H1 (cell line): ENCODE data around the gene UPF2. TPM values are rescaled to one million over a fixed set of nuclear protein-coding genes. Genes with fewer than 3 reads are reported as not detected.

Experiments used
- CTCF ChIA-PET: fragments of 300-600 bp; sonication (Branson Sonifier 250); formaldehyde crosslinking; loops from one replicate; lab custom pipeline; 2021; ENCODE audit not compliant: partially characterized antibody; lab: Charles Lee
- POLR2A ChIA-PET: fragments of 300-600 bp; sonication (Branson Sonifier 250); formaldehyde crosslinking; loops from one replicate; lab custom pipeline; 2021; ENCODE audit warnings: inconsistent platforms; ENCODE audit not compliant: partially characterized antibody; lab: Charles Lee
- DNase-seq, 2 experiments: peaks; one replicate each; pipeline versions ENCODE4 v3.0.0 to v3.0.0-alpha.2; 2010 to 2022; ENCODE audit warnings: low spot score in 2 of 2, low read depth in 1 of 2, mixed read lengths in 1 of 2
- FAIRE-seq: peaks from 2 replicates; lab custom pipeline; 2011; peaks lifted over from hg19 to GRCh38; lab: Jason Lieb, UNC
- H2AFZ ChIP-seq: 2 replicates; pipeline ENCODE4 v1.8.1; 2012; ENCODE audit warnings: low read length, inconsistent platforms
- H2AK5ac ChIP-seq: 2 replicates; pipeline ENCODE4 v1.6.1; 2013; ENCODE audit warnings: low read depth, low read length
- H2BK120ac ChIP-seq: replicated peaks from 2 replicates; pipeline ENCODE3; 2013; ENCODE audit warnings: low read depth, low read length, inconsistent platforms
- H2BK12ac ChIP-seq: 2 replicates; pipeline ENCODE4 v1.6.1; 2013; ENCODE audit warnings: low read depth, low read length
- H2BK15ac ChIP-seq: 2 replicates; pipeline ENCODE4 v1.6.1; 2013; ENCODE audit warnings: low read length
- H2BK20ac ChIP-seq: 2 replicates; pipeline ENCODE4 v1.6.1; 2013; ENCODE audit warnings: low read length
- H2BK5ac ChIP-seq: 2 replicates; pipeline ENCODE4 v1.6.1; 2013; ENCODE audit warnings: low read depth, low read length
- H3K14ac ChIP-seq: 2 replicates; pipeline ENCODE4 v1.6.1; 2013; ENCODE audit warnings: inconsistent platforms; ENCODE audit not compliant: insufficient read length
- H3K18ac ChIP-seq: 2 replicates; pipeline ENCODE4 v1.6.1; 2013; ENCODE audit warnings: low read length; ENCODE audit errors: extremely low read depth
- H3K23ac ChIP-seq: 2 replicates; pipeline ENCODE4 v1.6.1; 2013; ENCODE audit warnings: inconsistent platforms; ENCODE audit not compliant: insufficient read length
- H3K23me2 ChIP-seq: 2 replicates; pipeline ENCODE4 v1.6.1; 2013; ENCODE audit warnings: low read depth, low read length
- H3K27ac ChIP-seq: 2 replicates; pipeline ENCODE4 v1.6.1; 2011; ENCODE audit warnings: low read depth, low read length, inconsistent platforms
- H3K27me3 ChIP-seq, 4 experiments: replicated peaks in 1 of 4; 1 replicate in 1 of 4; 2 replicates in 3 of 4; pipeline versions ENCODE4 v1.6.1 to v1.8.1; 2011 to 2013; ENCODE audit warnings: low read length in 3 of 4, mild to moderate bottlenecking in 3 of 4, inconsistent platforms in 2 of 4, mixed read lengths in 2 of 4, moderate library complexity in 1 of 4; ENCODE audit not compliant: control insufficient read depth in 3 of 4, insufficient read depth in 3 of 4; ENCODE audit errors: extremely low read depth in 1 of 4
- H3K36me3 ChIP-seq, 4 experiments: 2 replicates each; pipeline versions ENCODE4 v1.6.1 to v1.8.1; 2011 to 2013; ENCODE audit warnings: mild to moderate bottlenecking in 4 of 4, low read length in 3 of 4, moderate library complexity in 2 of 4, control low read depth in 1 of 4, inconsistent platforms in 1 of 4; ENCODE audit not compliant: insufficient read depth in 4 of 4, control insufficient read depth in 2 of 4
- H3K4ac ChIP-seq: replicated peaks from 2 replicates; pipeline ENCODE3; 2013; ENCODE audit warnings: low read length, low read depth, mixed read lengths, inconsistent platforms; ENCODE audit not compliant: insufficient read length
- H3K4me1 ChIP-seq, 4 experiments: replicated peaks in 1 of 4; 1 replicate in 1 of 4; 2 replicates in 3 of 4; pipeline versions ENCODE4 v1.6.1 to v1.8.1; 2011 to 2013; ENCODE audit warnings: low read length in 3 of 4, inconsistent platforms in 2 of 4, mixed read lengths in 1 of 4; ENCODE audit not compliant: insufficient read depth in 4 of 4, control insufficient read depth in 3 of 4
- H3K4me2 ChIP-seq, 2 experiments: 2 replicates each; pipeline versions ENCODE4 v1.6.1 to v1.8.1; 2011 to 2013; ENCODE audit warnings: low read depth in 2 of 2, low read length in 2 of 2, control low read depth in 1 of 2, inconsistent platforms in 1 of 2, mild to moderate bottlenecking in 1 of 2; ENCODE audit not compliant: insufficient read depth in 1 of 2
- H3K4me3 ChIP-seq, 4 experiments: fragments of 200-600, 300-600 bp in 1 of 4; sonication (generic), shearing (Covaris generic), sonication (Bioruptor Twin) in 1 of 4; 2 replicates each; pipeline versions ENCODE4 v1.5.1 to v1.8.1; 2011 to 2016; ENCODE audit warnings: low read length in 4 of 4, low read depth in 3 of 4, control low read depth in 2 of 4, inconsistent platforms in 2 of 4, mild to moderate bottlenecking in 2 of 4, mixed read lengths in 1 of 4, moderate library complexity in 1 of 4; ENCODE audit not compliant: insufficient read depth in 2 of 4; ENCODE audit errors: extremely low read depth in 1 of 4
- H3K56ac ChIP-seq: replicated peaks from 2 replicates; pipeline ENCODE3; 2013; ENCODE audit warnings: low read depth, mild to moderate bottlenecking, mixed read lengths, low read length, inconsistent platforms; ENCODE audit not compliant: insufficient read length
- H3K79me1 ChIP-seq: 2 replicates; pipeline ENCODE4 v1.6.1; 2013; ENCODE audit warnings: low read depth, low read length, control low read depth
- H3K79me2 ChIP-seq, 2 experiments: 2 replicates each; pipeline versions ENCODE4 v1.6.1 to v1.8.1; 2012 to 2013; ENCODE audit warnings: low read length in 2 of 2, mild to moderate bottlenecking in 2 of 2, inconsistent platforms in 1 of 2; ENCODE audit not compliant: insufficient read depth in 2 of 2, control insufficient read depth in 1 of 2
- H3K9ac ChIP-seq, 4 experiments: replicated peaks in 1 of 4; 1 replicate in 1 of 4; 2 replicates in 3 of 4; pipeline versions ENCODE4 v1.6.1 to v1.8.1; 2011 to 2013; ENCODE audit warnings: low read depth in 3 of 4, low read length in 3 of 4, control low read depth in 2 of 4, mild to moderate bottlenecking in 2 of 4, moderate library complexity in 2 of 4, inconsistent platforms in 1 of 4; ENCODE audit errors: extremely low read depth in 1 of 4
- H3K9me3 ChIP-seq, 2 experiments: 2 replicates each; pipeline versions ENCODE4 v1.6.1 to v1.8.1; 2012 to 2013; ENCODE audit warnings: mild to moderate bottlenecking in 2 of 2, moderate library complexity in 2 of 2, control low read depth in 1 of 2, inconsistent platforms in 1 of 2, low read depth in 1 of 2, low read length in 1 of 2, mixed read lengths in 1 of 2; ENCODE audit not compliant: insufficient read depth in 2 of 2
- H4K20me1 ChIP-seq, 2 experiments: replicated peaks in 1 of 2; 2 replicates each; pipeline versions ENCODE3 to v1.8.1; 2011 to 2013; ENCODE audit warnings: inconsistent platforms in 2 of 2, low read length in 2 of 2, mild to moderate bottlenecking in 1 of 2; ENCODE audit not compliant: insufficient read depth in 2 of 2, control insufficient read depth in 1 of 2
- H4K5ac ChIP-seq: 2 replicates; pipeline ENCODE4 v1.6.1; 2013; ENCODE audit warnings: low read length, low read depth, mixed read lengths, inconsistent platforms; ENCODE audit not compliant: insufficient read length
- H4K8ac ChIP-seq: 2 replicates; pipeline ENCODE4 v1.8.0; 2013; ENCODE audit warnings: mild to moderate bottlenecking, moderate library complexity, low read length, inconsistent platforms; ENCODE audit not compliant: insufficient read depth; ENCODE audit errors: extremely low read depth
- H4K91ac ChIP-seq: replicated peaks from 2 replicates; pipeline ENCODE3; 2013; ENCODE audit warnings: low read length, mixed read lengths, inconsistent platforms; ENCODE audit not compliant: insufficient read length
- ASH2L ChIP-seq: fragments of 200-600, 300-600 bp; sonication (generic); IDR thresholded peaks from one replicate; pipeline ENCODE4 v1.7.1; 2017; ENCODE audit warnings: low read length
- MAFK ChIP-seq: IDR thresholded peaks from 2 replicates; pipeline ENCODE4 v1.6.1; 2012; ENCODE audit warnings: low read depth, mild to moderate bottlenecking, improper control_type of control experiment, low read length
- RBBP5 ChIP-seq: IDR thresholded peaks from 2 replicates; pipeline ENCODE4 v1.7.1; 2012; ENCODE audit warnings: low read depth, mild to moderate bottlenecking, inconsistent platforms, low read length, moderate library complexity, borderline replicate concordance
- WGBS, 2 experiments: shearing (Covaris generic) in 1 of 2; methylation state at CpG; one replicate each; pipeline versions ENCODE4 v1.1.6 to v1.1.7; 2013 to 2015; ENCODE audit warnings: low lambda C conversion rate in 2 of 2, mixed read lengths in 2 of 2, inconsistent platforms in 1 of 2, low coverage in 1 of 2, missing lambda C conversion rate in 1 of 2; ENCODE audit not compliant: insufficient replicate concordance in 2 of 2, insufficient coverage in 1 of 2, insufficient read length in 1 of 2; ENCODE audit errors: extremely low coverage in 1 of 2, missing lambda C conversion rate in 1 of 2; 5-methylcytosine and 5-hydroxymethylcytosine counted together
- polyA plus RNA-seq, 7 experiments: library from polyadenylated mRNA; depleted of rRNA in 3 of 7; stranded (reverse) in 5 of 7; unstranded in 2 of 7; fragments of >200 nt in 5 of 7; fragments of 200-250 nt in 2 of 7; gene quantifications; 1 replicate in 5 of 7; 2 replicates in 1 of 7; 4 replicates in 1 of 7; pipeline versions ENCODE4 v1.2.1 to v1.2.3, GENCODE V29; 2011 to 2013; ENCODE audit warnings: missing spikeins in 2 of 7, mixed read lengths in 2 of 7
- total RNA-seq: library from RNA; stranded (reverse); fragmentation: NEBNext Ultra II Directional; extraction: Animal tissue kit (Norgen Biotek cat#: 25700); gene quantifications from 2 replicates; pipeline ENCODE4 v1.2.1, GENCODE V29; 2021

UPF2 gene
- total and polyA plus RNA-seq, 2 of the 8 experiments (the other 6 are each of a cell fraction or from before 2014, with no cell fraction given): 6.2 to 32.8 TPM

GRCh38 chr10:12081879-12082557 lies 39.4 kb upstream of the UPF2 start:
- POLR2A ChIA-PET: interaction anchor here (0.6 to 3.3 kb wide), 8 partner anchors 8 to 107 kb away, joined by 3 to 19 read pairs (median 4); partner anchors contain the start of gene DHTKD1
- no peak overlapping the region for H3K9ac ChIP-seq
- no peak for FAIRE-seq

More at GRCh38 chr10:12081879-12082557, 39.4 kb upstream of the UPF2 start:
- Histone ChIP-seq H3K79me1 (peaks cover 4% of the 10 kb centered on the region; the same call in 1 of the 2 replicates), H3K4me2 (no peak overlapping the region), H3K27ac (no peak overlapping the region), H3K4ac (no peak overlapping the region), H3K79me2 (no peaks in the 10 kb centered on the region; a peak in 1 of 4 replicates), H3K23ac (no peak overlapping the region), H3K9me3 (no peaks in the 10 kb centered on the region), H2BK5ac (no peak overlapping the region), H2AFZ (no peak overlapping the region), H2BK12ac (no peak overlapping the region), H2BK15ac (no peak overlapping the region), H4K20me1 (no peaks in the 10 kb centered on the region), H3K27me3 (no peaks in the 10 kb centered on the region), H4K91ac (no peak overlapping the region), H3K23me2 (no peaks in the 10 kb centered on the region), H4K8ac (no peak overlapping the region), H2AK5ac (no peak overlapping the region), H3K36me3 (peaks cover 4 to 45% (median 11%) of the 10 kb centered on the region in 4 experiments), H3K14ac (no peak overlapping the region), H3K18ac (no peak overlapping the region), H3K56ac (no peak overlapping the region), H3K4me3 (no peak overlapping the region), H4K5ac (no peak overlapping the region), H2BK120ac (no peak overlapping the region), H2BK20ac (no peak overlapping the region), H3K4me1 (no peaks in the 10 kb centered on the region; a peak in 1 of 7 replicates)
- DNase-seq: no peak
- CTCF ChIA-PET: interaction anchor here (1.0 kb wide), 1 partner anchor 279 kb away, joined by 3 read pairs; no protein-coding TSS in a partner anchor
- TF ChIP-seq RBBP5 (no peak), MAFK (no peak), ASH2L (no peak)
- 73% methylated on average over 6 of the region's 6 CpGs; no CpG with 5 or more reads in 1 of the 2 experiments for WGBS, 2 experiments
